ENCODE results near the gene SGCE. TPM values are rescaled to one million over a fixed set of nuclear protein-coding genes. Genes with fewer than 3 reads are reported as not detected.

Gene SGCE
- total RNA-seq, 3 donors from 2014 or later: 6.8 to 70.2 (median 6.8) TPM

- H3K36me3 ChIP-seq (ENCODE audit: low read depth): no peaks in the 10 kb centered on the region
These were observed 39.1 kb downstream of the SGCE start for GRCh38 chr7:94616855-94617254.

DNA sequence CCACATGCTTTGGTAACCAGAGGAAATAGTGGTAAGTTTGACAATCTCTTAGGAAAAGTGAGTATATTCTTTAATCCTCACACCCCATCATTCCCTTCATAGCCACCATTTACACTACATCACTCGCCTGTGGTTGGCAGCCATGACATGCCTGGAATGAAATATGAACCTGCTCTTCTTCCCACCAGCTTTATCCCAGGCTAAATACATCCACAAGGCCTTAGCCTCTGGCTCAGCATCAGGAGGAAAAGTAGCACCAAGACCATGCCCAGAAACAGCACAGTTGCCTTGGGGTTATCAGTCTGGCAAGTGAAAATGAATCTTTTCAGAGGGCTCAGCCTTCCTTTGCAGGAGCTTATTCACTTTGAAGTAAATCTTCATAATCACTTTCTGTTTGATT is 40.3 kb downstream of the SGCE start:
- Histone ChIP-seq H3K4me1 (ENCODE audit: low read depth) (no peaks in the 10 kb centered on the region), H3K9me3 (no peaks in the 10 kb centered on the region), H3K4me3 (no peak overlapping the region), H3K36me3 (ENCODE audit: low read depth) (no peaks in the 10 kb centered on the region)
- intact Hi-C loops (cut with DNase I, micrococcal nuclease): no loop called here
- ATAC-seq (no peak), DNase-seq (no peak)
- TF ChIP-seq, protein P1, sequence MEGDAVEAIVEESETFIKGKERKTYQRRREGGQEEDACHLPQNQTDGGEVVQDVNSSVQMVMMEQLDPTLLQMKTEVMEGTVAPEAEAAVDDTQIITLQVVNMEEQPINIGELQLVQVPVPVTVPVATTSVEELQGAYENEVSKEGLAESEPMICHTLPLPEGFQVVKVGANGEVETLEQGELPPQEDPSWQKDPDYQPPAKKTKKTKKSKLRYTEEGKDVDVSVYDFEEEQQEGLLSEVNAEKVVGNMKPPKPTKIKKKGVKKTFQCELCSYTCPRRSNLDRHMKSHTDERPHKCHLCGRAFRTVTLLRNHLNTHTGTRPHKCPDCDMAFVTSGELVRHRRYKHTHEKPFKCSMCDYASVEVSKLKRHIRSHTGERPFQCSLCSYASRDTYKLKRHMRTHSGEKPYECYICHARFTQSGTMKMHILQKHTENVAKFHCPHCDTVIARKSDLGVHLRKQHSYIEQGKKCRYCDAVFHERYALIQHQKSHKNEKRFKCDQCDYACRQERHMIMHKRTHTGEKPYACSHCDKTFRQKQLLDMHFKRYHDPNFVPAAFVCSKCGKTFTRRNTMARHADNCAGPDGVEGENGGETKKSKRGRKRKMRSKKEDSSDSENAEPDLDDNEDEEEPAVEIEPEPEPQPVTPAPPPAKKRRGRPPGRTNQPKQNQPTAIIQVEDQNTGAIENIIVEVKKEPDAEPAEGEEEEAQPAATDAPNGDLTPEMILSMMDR (IDR thresholded peaks at IDR 0.05): no peak

More at GRCh38 chr7:94616855-94617254, 39.1 kb downstream of the SGCE start:
- no peaks in the 10 kb centered on the region for H3K9me3 ChIP-seq
- TF ChIP-seq, protein P1 (IDR thresholded peaks at IDR 0.05): no peak
- H3K4me3 ChIP-seq: no peak overlapping the region
- H3K4me1 ChIP-seq (ENCODE audit: low read depth): no peaks in the 10 kb centered on the region
- intact Hi-C loops (cut with DNase I, micrococcal nuclease): no loop called here
- ATAC-seq: no peak
- no peak for DNase-seq

- DNase-seq (no peak), ATAC-seq (no peak)
- Histone ChIP-seq H3K4me1 (ENCODE audit: low read depth) (no peaks in the 10 kb centered on the region), H3K9me3 (no peaks in the 10 kb centered on the region), H3K4me3 (no peak overlapping the region), H3K36me3 (ENCODE audit: low read depth) (no peaks in the 10 kb centered on the region)
- TF ChIP-seq, protein P1 (IDR thresholded peaks at IDR 0.05): no peak
- intact Hi-C loops (cut with DNase I, micrococcal nuclease): no loop called here
These were observed 43.3 kb downstream of the SGCE start for GRCh38 chr7:94612661-94613060.

GRCh38 chr7:94612253-94612652 is 43.7 kb downstream of the SGCE start:
- Histone ChIP-seq H3K36me3 (ENCODE audit: low read depth) (no peaks in the 10 kb centered on the region), H3K4me3 (no peak overlapping the region), H3K4me1 (ENCODE audit: low read depth) (no peaks in the 10 kb centered on the region), H3K9me3 (no peaks in the 10 kb centered on the region)
- DNase-seq (no peak), ATAC-seq (no peak)
- intact Hi-C loops (cut with DNase I, micrococcal nuclease): no loop called here
- TF ChIP-seq, protein P1 (IDR thresholded peaks at IDR 0.05): no peak

GRCh38 chr7:94609561-94609960 is 46.4 kb downstream of the SGCE start:
- no peaks in the 10 kb centered on the region for H3K9me3 ChIP-seq
- H3K4me1 ChIP-seq (ENCODE audit: low read depth): no peaks in the 10 kb centered on the region
- H3K36me3 ChIP-seq (ENCODE audit: low read depth): no peaks in the 10 kb centered on the region
- intact Hi-C loops (cut with DNase I, micrococcal nuclease): no loop called here
- TF ChIP-seq, protein P1 (IDR thresholded peaks at IDR 0.05): no peak
- DNase-seq: no peak
- H3K4me3 ChIP-seq: no peak overlapping the region
- no peak for ATAC-seq

DNA sequence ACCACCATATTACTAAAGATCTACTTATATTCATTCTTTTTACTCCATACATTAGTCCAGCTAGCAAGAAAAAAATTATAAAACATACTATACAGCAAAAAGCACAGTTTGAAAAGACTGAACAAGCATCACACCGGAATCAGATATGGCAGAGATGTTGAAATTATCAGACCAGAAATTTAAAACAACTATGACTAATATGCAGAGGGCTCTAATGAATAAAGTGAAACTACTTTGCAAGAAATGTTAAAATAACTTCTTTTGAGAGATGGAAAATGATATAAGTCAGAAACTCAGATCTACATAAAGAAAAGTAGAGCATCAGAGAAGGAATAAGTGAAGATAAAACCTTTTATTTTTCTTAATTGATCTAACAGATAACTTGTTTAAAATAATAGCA is 50.9 kb downstream of the SGCE start:
- TF ChIP-seq, protein P1 (IDR thresholded peaks at IDR 0.05): no peak

More for the DNA sequence above, 50.9 kb downstream of the SGCE start:
- Histone ChIP-seq H3K4me3 (no peak overlapping the region), H3K36me3 (ENCODE audit: low read depth) (no peaks in the 10 kb centered on the region), H3K9me3 (no peaks in the 10 kb centered on the region), H3K4me1 (ENCODE audit: low read depth) (no peaks in the 10 kb centered on the region)
- no peak for DNase-seq
- ATAC-seq: no peak
- intact Hi-C loops (cut with DNase I, micrococcal nuclease): no loop called here

Measured in mucosa of descending colon (tissue), 3 donors.